Body of pancreas (tissue), 4 donors: ENCODE measurements around the gene SHFL. TPM values are rescaled to one million over a fixed set of nuclear protein-coding genes. Genes with fewer than 3 reads are reported as not detected.

ENCODE experiments used
- ATAC-seq: fragments of 150-250 bp; one replicate; pipeline ENCODE4 v1.9.1; 2016
- DNase-seq, 4 donors: peaks; one replicate each; pipeline ENCODE4 v3.0.0-alpha.2; 2019
- H3K27ac ChIP-seq, 4 donors: fragments of 200-600 bp; sonication (generic); 1 replicate in 3 of 4; 2 replicates in 1 of 4; pipeline versions ENCODE4 v1.5.1 to v1.6.1; 2016 to 2019; ENCODE audit warnings: mild to moderate bottlenecking in 1 of 4, mixed read lengths in 1 of 4, moderate library complexity in 1 of 4
- H3K27me3 ChIP-seq, 2 donors: fragments of 200-600 bp; sonication (generic); one replicate each; pipeline ENCODE4 v1.6.0; 2016; ENCODE audit warnings: mild to moderate bottlenecking in 1 of 2
- H3K36me3 ChIP-seq, 2 donors: fragments of 200-600 bp; sonication (generic); replicated peaks in 1 of 2; 2 replicates each; pipeline ENCODE4 v1.5.1; 2016; ENCODE audit warnings: low read depth in 2 of 2; ENCODE audit not compliant: insufficient read depth in 1 of 2
- H3K4me1 ChIP-seq: fragments of 200-600 bp; sonication (generic); one replicate; pipeline ENCODE4 v1.6.0; 2016
- H3K4me3 ChIP-seq, 2 donors: fragments of 200-600 bp; sonication (generic); 1 replicate in 1 of 2; 2 replicates in 1 of 2; pipeline ENCODE4 v1.5.1; 2016 to 2019
- H3K9me3 ChIP-seq, 3 donors: fragments of 200-600 bp; sonication (generic); 1 replicate in 2 of 3; 2 replicates in 1 of 3; pipeline ENCODE4 v1.5.1; 2016
- CTCF ChIP-seq, 7 experiments: fragments of 450-650 bp in 4 of 7; fragments of 200-600 bp in 3 of 7; sonication (generic) in 3 of 7; IDR thresholded peaks; one replicate each; pipeline ENCODE4 v1.5.1; 2016 to 2019; ENCODE audit warnings: antibody characterized with exemption in 7 of 7
- POLR2A ChIP-seq, 3 donors: fragments of 450-650 bp; IDR thresholded peaks; one replicate each; pipeline ENCODE4 v1.6.1; 2016; ENCODE audit warnings: antibody characterized with exemption in 3 of 3, mild to moderate bottlenecking in 2 of 3
- WGBS, 2 donors: methylation state at CpG; one replicate each; pipeline ENCODE4 v1.1.5; 2017; 5-methylcytosine and 5-hydroxymethylcytosine counted together
- intact Hi-C: fragments of 100-400 bp; cut with DNase I; formaldehyde crosslinking; loops from one replicate; pipeline ENCODE4 v1.15.1; 2023
- total RNA-seq, 2 donors: library from RNA; depleted of rRNA; stranded (reverse); fragments of >200 nt; gene quantifications; one replicate each; pipeline ENCODE4 v1.1.0, GENCODE V29; 2016

Gene SHFL
- total RNA-seq, 2 donors from 2014 or later, result 19.1 to 21.0 TPM

- 3 to 33% methylated on average over 1 to 96 of the region's 97 CpGs for WGBS, 2 donors
- no peak overlapping the region for H3K4me3 ChIP-seq
- DNase-seq, result peak; percentile 87 to 93 (median 92)
- H3K27me3 ChIP-seq, result no peaks in the 10 kb centered on the region
- peak; percentile 95 for ATAC-seq
- H3K36me3 ChIP-seq, result no peaks in the 10 kb centered on the region
- intact Hi-C loops, result no loop called here
- no peaks in the 10 kb centered on the region for H3K9me3 ChIP-seq
- H3K4me1 ChIP-seq, result peaks cover 20% of the 10 kb centered on the region
- TF ChIP-seq POLR2A (IDR thresholded peaks at IDR 0.05) (peak in 2 of 3 donors; percentile 83 to 86), CTCF (IDR thresholded peaks at IDR 0.05) (peak in 2 of 7 experiments; percentile 17 to 29)
- H3K27ac ChIP-seq, result peak overlapping the region; percentile 18 to 82 (median 74)
Observed at GRCh38 chr19:10095948-10096614, 10.0 kb downstream of the SHFL start.

- Histone ChIP-seq H3K4me3 (no peak overlapping the region), H3K27ac (peak overlapping the region in 2 of 4 donors; percentile 81 to 82), H3K4me1 (peaks cover 20% of the 10 kb centered on the region), H3K36me3 (no peaks in the 10 kb centered on the region), H3K27me3 (no peaks in the 10 kb centered on the region), H3K9me3 (no peaks in the 10 kb centered on the region)
- ATAC-seq (no peak), DNase-seq (peak in 1 of 4 donors; percentile 47)
- TF ChIP-seq POLR2A (IDR thresholded peaks at IDR 0.05) (no peak), CTCF (IDR thresholded peaks at IDR 0.05) (no peak)
- intact Hi-C loops, result no loop called here
- 25 to 46% methylated on average over 11 to 26 of the region's 26 CpGs for WGBS, 2 donors
Observed at GRCh38 chr19:10096615-10096963, 10.5 kb downstream of the SHFL start.

- H3K4me3 ChIP-seq, result no peak overlapping the region
- H3K36me3 ChIP-seq, result no peaks in the 10 kb centered on the region
- DNase-seq (no peak), ATAC-seq (no peak)
- H3K4me1 ChIP-seq, result peaks cover 13% of the 10 kb centered on the region
- H3K27ac ChIP-seq, result no peak overlapping the region
- no peaks in the 10 kb centered on the region for H3K27me3 ChIP-seq
- 72 to 79% methylated on average over 4 to 5 of the region's 5 CpGs for WGBS, 2 donors
- intact Hi-C loops, result no loop called here
- H3K9me3 ChIP-seq, result no peaks in the 10 kb centered on the region
- TF ChIP-seq POLR2A (IDR thresholded peaks at IDR 0.05) (no peak), CTCF (IDR thresholded peaks at IDR 0.05) (no peak)
Observed at GRCh38 chr19:10100163-10100785, 14.2 kb downstream of the SHFL start.

GRCh38 chr19:10102787-10103236, 16.7 kb downstream of the SHFL start:
- Histone ChIP-seq H3K27ac (no peak overlapping the region), H3K36me3 (peaks cover 4 to 5% of the 10 kb centered on the region in 2 donors), H3K4me1 (peaks cover 20% of the 10 kb centered on the region), H3K27me3 (no peaks in the 10 kb centered on the region), H3K9me3 (no peaks in the 10 kb centered on the region), H3K4me3 (no peak overlapping the region)
- ATAC-seq (no peak), DNase-seq (no peak)
- intact Hi-C loops, result no loop called here
- TF ChIP-seq CTCF (IDR thresholded peaks at IDR 0.05) (no peak), POLR2A (IDR thresholded peaks at IDR 0.05) (no peak)
- WGBS, 2 donors, result 69 to 90% methylated on average over 6 to 7 of the region's 7 CpGs
